Stimulated activated naive CD8-positive, alpha-beta T cell treated with anti-CD3 and anti-CD28 coated beads, Interleukin-15, amount 100 ng/mL, for 72 hours (primary cell): ENCODE data around the gene FBN1.

Source experiments
- ATAC-seq: fragments of 150-1000 bp; cut with Tn5 transposase; 2 replicates; pipeline ENCODE4 v1.10.0; 2021; ENCODE audit warnings: mild to moderate bottlenecking, moderate library complexity
- DNase-seq, 2 donors: peaks; one replicate each; pipeline ENCODE4 v3.0.0; 2021 to 2022
- H3K27ac Mint-ChIP-seq, 2 donors: one replicate each; pipeline ENCODE4 v1.8.0; 2022; ENCODE audit warnings: mild to moderate bottlenecking in 2 of 2, mixed read lengths in 2 of 2, moderate library complexity in 2 of 2
- H3K27me3 Mint-ChIP-seq: one replicate; pipeline ENCODE4 v1.8.0; 2022; ENCODE audit warnings: mixed read lengths
- H3K4me1 Mint-ChIP-seq: one replicate; pipeline ENCODE4 v1.8.0; 2022; ENCODE audit warnings: mild to moderate bottlenecking, mixed read lengths
- H3K4me3 Mint-ChIP-seq, 2 donors: one replicate each; pipeline ENCODE4 v1.8.0; 2022; ENCODE audit warnings: mild to moderate bottlenecking in 2 of 2, mixed read lengths in 2 of 2, moderate library complexity in 1 of 2
- H3K9me3 Mint-ChIP-seq, 2 donors: one replicate each; pipeline ENCODE4 v1.8.0; 2022; ENCODE audit warnings: mixed read lengths in 2 of 2

FBN1 gene

GRCh38 chr15:48421362-48421761, 224.1 kb downstream of the FBN1 start:
- no peaks in the 10 kb centered on the region for H3K9me3 Mint-ChIP-seq
- no peaks in the 10 kb centered on the region for H3K4me1 Mint-ChIP-seq
- no peak overlapping the region for H3K4me3 Mint-ChIP-seq
- ATAC-seq (no peak), DNase-seq (no peak)
- no peaks in the 10 kb centered on the region for H3K27me3 Mint-ChIP-seq
- no peak overlapping the region for H3K27ac Mint-ChIP-seq

GRCh38 chr15:48419896-48420295, 225.6 kb downstream of the FBN1 start:
- H3K9me3 Mint-ChIP-seq, result no peaks in the 10 kb centered on the region
- no peaks in the 10 kb centered on the region for H3K27me3 Mint-ChIP-seq
- no peaks in the 10 kb centered on the region for H3K4me1 Mint-ChIP-seq
- ATAC-seq (no peak), DNase-seq (no peak)
- no peak overlapping the region for H3K27ac Mint-ChIP-seq
- no peak overlapping the region for H3K4me3 Mint-ChIP-seq

DNA sequence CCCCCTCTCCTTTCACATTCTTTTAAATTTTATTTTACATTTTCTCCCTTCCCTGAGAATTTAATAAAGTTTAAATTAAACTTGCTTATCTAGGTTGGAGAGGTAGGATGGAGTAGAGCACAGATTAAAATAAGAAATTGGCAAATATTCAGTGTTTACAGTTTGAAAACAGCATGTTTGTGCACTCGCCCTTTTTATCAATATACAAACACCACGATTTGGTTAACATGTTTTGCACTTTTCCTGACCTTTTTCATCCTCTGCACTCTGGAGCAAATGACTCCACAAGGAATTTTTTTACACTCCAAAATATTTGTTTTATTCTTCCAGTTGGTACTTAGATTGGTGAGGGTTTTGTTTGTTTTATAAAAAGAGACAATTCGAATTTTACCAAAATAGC, 227.2 kb downstream of the FBN1 start:
- H3K4me1 Mint-ChIP-seq, result no peaks in the 10 kb centered on the region
- no peak overlapping the region for H3K4me3 Mint-ChIP-seq
- H3K9me3 Mint-ChIP-seq, result no peaks in the 10 kb centered on the region
- DNase-seq, result no peak
- no peak overlapping the region for H3K27ac Mint-ChIP-seq
- no peak for ATAC-seq
- H3K27me3 Mint-ChIP-seq, result no peaks in the 10 kb centered on the region

- DNase-seq, result no peak
- Mint-ChIP-seq H3K4me1 (no peaks in the 10 kb centered on the region), H3K27ac (no peak overlapping the region), H3K27me3 (no peaks in the 10 kb centered on the region), H3K4me3 (no peak overlapping the region), H3K9me3 (no peaks in the 10 kb centered on the region)
- no peak for ATAC-seq
Observed at GRCh38 chr15:48416301-48416700, 229.2 kb downstream of the FBN1 start.

- Mint-ChIP-seq H3K27me3 (no peaks in the 10 kb centered on the region), H3K4me1 (no peaks in the 10 kb centered on the region), H3K9me3 (no peaks in the 10 kb centered on the region), H3K4me3 (no peak overlapping the region), H3K27ac (no peak overlapping the region)
- no peak for DNase-seq
- ATAC-seq, result no peak
Observed at GRCh38 chr15:48415036-48415886, 230.2 kb downstream of the FBN1 start.

GRCh38 chr15:48414015-48414414, 231.5 kb downstream of the FBN1 start:
- Mint-ChIP-seq H3K27ac (no peak overlapping the region), H3K27me3 (no peaks in the 10 kb centered on the region), H3K4me3 (no peak overlapping the region), H3K9me3 (no peaks in the 10 kb centered on the region), H3K4me1 (no peaks in the 10 kb centered on the region)
- ATAC-seq (no peak), DNase-seq (no peak)

GRCh38 chr15:48413304-48413703, 232.2 kb downstream of the FBN1 start:
- Mint-ChIP-seq H3K4me1 (no peaks in the 10 kb centered on the region), H3K9me3 (no peaks in the 10 kb centered on the region), H3K27me3 (no peaks in the 10 kb centered on the region), H3K4me3 (no peak overlapping the region), H3K27ac (no peak overlapping the region)
- ATAC-seq, result no peak
- DNase-seq, result no peak

DNA sequence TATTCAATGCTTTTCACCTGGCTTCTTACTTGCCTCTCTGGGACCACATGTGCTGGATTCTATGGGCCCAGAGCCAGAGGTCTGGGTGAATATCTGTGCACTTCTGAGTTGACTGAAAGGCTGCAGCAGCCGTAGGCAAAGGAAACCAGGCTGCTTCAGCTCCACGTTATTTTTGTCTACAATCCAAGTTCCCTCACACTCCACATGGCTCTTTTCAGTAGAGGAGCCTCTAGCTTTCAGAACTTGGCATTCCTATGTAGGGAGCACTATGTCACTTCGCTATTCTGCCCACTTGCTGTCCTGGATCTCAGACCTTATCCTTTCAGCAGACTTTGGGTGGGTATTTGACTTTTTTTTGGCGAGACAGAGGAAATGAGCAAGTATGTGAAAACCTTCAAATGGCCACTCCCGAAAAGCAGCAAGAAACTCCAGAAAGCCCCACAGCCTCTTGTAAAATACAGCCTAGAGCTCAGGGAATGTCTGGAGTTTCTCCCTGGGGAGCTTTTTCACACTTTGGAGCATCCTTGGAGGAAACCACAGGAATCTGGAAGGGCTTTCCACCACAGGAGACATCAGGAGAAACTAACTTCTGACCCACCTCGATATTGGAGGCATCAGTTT, 233.4 kb downstream of the FBN1 start:
- Mint-ChIP-seq H3K4me3 (no peak overlapping the region), H3K9me3 (no peaks in the 10 kb centered on the region), H3K27me3 (no peaks in the 10 kb centered on the region), H3K4me1 (no peaks in the 10 kb centered on the region), H3K27ac (no peak overlapping the region)
- no peak for ATAC-seq
- DNase-seq, result no peak

GRCh38 chr15:48409623-48410022, 235.9 kb downstream of the FBN1 start:
- no peaks in the 10 kb centered on the region for H3K4me1 Mint-ChIP-seq
- ATAC-seq, result no peak

GRCh38 chr15:48408327-48408726, 237.2 kb downstream of the FBN1 start:
- Mint-ChIP-seq H3K27ac (no peak overlapping the region), H3K4me3 (no peak overlapping the region), H3K4me1 (no peaks in the 10 kb centered on the region), H3K27me3 (no peaks in the 10 kb centered on the region), H3K9me3 (no peaks in the 10 kb centered on the region)
- DNase-seq, result no peak
- no peak for ATAC-seq

More at GRCh38 chr15:48409623-48410022, 235.9 kb downstream of the FBN1 start:
- Mint-ChIP-seq H3K27me3 (no peaks in the 10 kb centered on the region), H3K9me3 (no peaks in the 10 kb centered on the region), H3K4me3 (no peak overlapping the region), H3K27ac (no peak overlapping the region)
- no peak for DNase-seq

GRCh38 chr15:48407646-48408045, 237.9 kb downstream of the FBN1 start:
- ATAC-seq, result no peak
- H3K27ac Mint-ChIP-seq, result no peak overlapping the region

DNA sequence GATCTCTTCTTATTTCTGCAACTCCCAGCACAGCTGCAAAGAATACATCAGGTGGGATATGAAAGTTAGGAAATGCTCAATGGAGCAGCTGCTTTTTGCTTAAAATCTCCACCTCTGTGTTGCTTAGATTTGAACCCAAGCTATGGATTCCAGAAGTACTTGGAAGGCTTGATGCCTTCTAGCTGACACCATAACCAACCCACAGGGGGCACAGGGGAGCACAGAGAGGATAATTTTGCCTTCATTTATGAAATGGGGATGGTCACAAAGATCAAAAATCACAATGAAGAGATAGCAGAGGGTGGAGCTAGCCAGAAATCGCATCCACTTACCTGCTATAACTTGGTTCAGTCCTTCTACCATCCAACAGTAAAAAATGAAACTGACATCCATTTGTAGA, 238.6 kb downstream of the FBN1 start:
- Mint-ChIP-seq H3K4me3 (no peak overlapping the region), H3K4me1 (no peaks in the 10 kb centered on the region), H3K27me3 (no peaks in the 10 kb centered on the region), H3K9me3 (no peaks in the 10 kb centered on the region), H3K27ac (no peak overlapping the region)
- ATAC-seq (no peak), DNase-seq (no peak)

More at GRCh38 chr15:48407646-48408045, 237.9 kb downstream of the FBN1 start:
- H3K4me1 Mint-ChIP-seq, result no peaks in the 10 kb centered on the region
- H3K27me3 Mint-ChIP-seq, result no peaks in the 10 kb centered on the region
- DNase-seq, result no peak
- no peak overlapping the region for H3K4me3 Mint-ChIP-seq
- no peaks in the 10 kb centered on the region for H3K9me3 Mint-ChIP-seq

DNA sequence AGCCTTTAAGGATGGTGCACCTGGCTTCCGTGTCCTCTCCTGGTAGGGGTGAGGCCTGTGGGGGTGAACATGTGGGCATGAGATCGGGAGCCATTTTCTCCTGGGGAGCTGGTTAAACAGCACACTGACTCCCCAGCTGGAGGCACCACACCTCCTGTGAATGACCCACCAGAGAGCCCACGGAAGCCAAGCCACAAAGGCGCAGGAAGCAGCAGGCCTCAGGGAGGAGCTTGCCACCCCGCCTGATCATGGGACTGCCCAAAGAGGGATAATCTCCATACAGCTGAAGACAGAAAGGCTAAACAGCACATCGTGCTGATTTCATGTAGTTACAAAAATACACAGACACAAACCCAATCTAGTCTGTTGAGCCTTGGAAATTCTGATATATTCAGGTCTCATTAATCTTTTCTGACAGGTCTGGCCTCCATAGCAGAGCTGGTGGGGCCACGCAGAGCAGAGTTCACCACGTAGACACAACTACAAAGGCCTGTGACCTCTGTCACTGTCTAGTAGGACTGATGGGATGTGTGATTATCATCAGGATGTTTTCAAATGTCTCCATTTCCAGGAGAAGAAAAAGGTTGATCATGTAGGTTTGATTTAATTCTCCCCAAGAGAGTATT, 239.1 kb downstream of the FBN1 start:
- Mint-ChIP-seq H3K4me3 (no peak overlapping the region), H3K27me3 (no peaks in the 10 kb centered on the region), H3K27ac (no peak overlapping the region), H3K4me1 (no peaks in the 10 kb centered on the region), H3K9me3 (no peaks in the 10 kb centered on the region)
- ATAC-seq, result no peak
- DNase-seq, result no peak

DNA sequence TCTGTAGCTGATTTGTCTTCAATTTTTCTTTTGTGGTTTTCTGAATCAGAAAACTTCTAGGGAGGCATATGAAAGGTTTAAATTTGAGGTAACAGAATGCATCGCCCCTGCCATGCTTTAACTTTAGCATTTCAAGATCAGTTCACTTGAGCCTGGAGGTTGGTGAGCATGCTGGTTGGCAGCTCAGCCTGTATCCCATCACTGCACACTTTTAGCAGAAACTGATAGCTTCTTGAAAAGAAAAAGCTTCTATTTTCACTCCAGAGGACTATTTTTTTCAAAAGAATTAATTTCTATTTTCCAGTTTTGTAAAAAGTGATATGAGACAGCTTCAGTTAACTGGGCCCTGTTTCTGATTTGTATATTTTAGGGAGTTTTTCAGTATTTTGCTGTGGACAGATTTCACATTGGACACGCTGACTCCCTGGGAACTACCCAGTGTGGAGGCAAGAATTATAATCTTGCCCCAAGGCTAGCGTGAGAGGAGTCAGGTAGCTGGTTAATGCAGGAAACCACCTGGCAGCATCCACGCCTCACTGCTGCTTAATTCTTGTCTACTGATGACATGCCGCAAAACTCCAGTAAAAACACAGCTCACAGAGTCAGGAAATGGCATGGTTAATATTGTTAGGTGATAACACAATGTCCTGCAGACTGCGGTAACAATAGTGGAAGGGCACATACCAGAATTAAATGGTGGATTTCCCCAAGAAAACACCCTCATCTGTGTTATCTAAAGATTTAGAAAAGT, 242.9 kb downstream of the FBN1 start:
- H3K27me3 Mint-ChIP-seq, result no peaks in the 10 kb centered on the region
- H3K27ac Mint-ChIP-seq, result no peak overlapping the region
- DNase-seq, result no peak
- no peak overlapping the region for H3K4me3 Mint-ChIP-seq
- no peaks in the 10 kb centered on the region for H3K4me1 Mint-ChIP-seq
- no peak for ATAC-seq
- no peaks in the 10 kb centered on the region for H3K9me3 Mint-ChIP-seq

DNA sequence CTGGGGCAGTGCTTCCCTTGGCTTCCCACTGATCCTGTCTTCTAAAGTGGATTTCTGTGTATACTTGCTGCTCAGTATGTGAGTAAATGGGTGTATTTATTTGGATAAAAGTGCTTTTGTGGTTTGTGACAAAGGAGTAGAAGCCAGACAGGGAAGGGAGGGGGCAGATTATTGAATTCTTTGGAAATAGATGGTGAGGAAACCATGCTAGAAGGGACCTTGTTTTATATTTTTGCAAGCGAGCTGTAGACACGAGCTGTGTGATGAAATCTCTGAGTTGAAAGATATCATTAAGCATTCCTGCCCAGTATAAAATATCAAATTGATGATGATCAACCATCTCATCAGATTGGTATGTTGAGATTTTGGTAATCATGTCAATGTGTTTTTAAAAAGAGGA, 245.4 kb downstream of the FBN1 start:
- Mint-ChIP-seq H3K4me3 (no peak overlapping the region), H3K9me3 (no peaks in the 10 kb centered on the region), H3K27me3 (no peaks in the 10 kb centered on the region), H3K27ac (no peak overlapping the region), H3K4me1 (no peaks in the 10 kb centered on the region)
- ATAC-seq (no peak), DNase-seq (no peak)

DNA sequence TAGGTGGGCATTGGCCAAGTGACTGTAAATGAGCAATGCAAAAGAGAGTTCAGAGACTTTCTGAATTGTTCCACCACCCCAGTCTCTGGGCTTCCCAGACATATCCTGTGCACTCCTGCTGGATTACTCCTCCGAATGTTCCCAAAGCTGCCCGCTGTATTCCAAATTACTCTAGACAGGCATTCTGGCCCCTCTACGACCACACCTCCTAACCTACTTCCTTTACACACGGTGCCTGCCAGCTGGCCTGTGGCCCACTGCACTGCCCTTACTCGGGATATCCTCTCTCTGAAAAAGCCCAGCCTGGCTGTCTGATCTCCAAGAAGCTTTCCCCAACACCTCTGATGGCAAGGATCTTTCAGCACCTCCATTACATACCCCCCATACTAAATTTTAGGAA, 247.7 kb downstream of the FBN1 start:
- ATAC-seq (no peak), DNase-seq (no peak)
- Mint-ChIP-seq H3K9me3 (no peaks in the 10 kb centered on the region), H3K27ac (no peak overlapping the region), H3K27me3 (no peaks in the 10 kb centered on the region), H3K4me3 (no peak overlapping the region), H3K4me1 (no peaks in the 10 kb centered on the region)
